HL-60/S4 treated with phorbol 12-myristate 13-acetate at 8.2 ng/mL for 4 days and 3 days (cell line): ENCODE results near the gene MXRA8.
"Not testable (repeated sequence)": the region's sequence is repeated elsewhere in the genome, so short reads cannot be mapped to it uniquely, and the experiment has no call there.

Experiments
- in situ Hi-C: fragments of 300-500 bp; cut with MboI; formaldehyde crosslinking; loops from 2 replicates; pipeline ENCODE4 v1.15.0; 2022; ENCODE audit warnings: low sequenced_read_pairs

MXRA8 gene

GRCh38 chr1:1324084-1324523 is 34.3 kb downstream of the MXRA8 start:
- in situ Hi-C loops: no loop called here

DNA sequence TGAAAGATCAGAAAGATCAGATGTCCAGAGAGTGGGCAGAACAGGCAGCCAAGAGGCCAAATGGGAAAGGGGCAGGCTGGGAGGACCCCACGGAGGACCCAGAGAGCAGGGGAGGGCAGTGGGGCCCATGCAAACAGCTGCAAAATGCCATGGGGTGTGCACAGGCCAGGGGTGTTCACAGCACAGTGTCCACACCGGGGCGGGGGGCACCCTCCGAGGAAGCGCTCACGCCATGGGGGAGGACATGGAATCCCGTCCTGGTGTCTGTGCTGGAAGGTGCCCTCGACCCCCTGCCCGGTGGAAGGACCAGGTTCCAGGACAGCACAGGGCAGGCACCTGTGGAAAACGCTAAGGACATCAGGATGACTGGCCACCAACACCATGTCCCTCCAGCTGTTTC is 35.4 kb downstream of the MXRA8 start:
- in situ Hi-C loops: no loop called here

- in situ Hi-C loops: no loop called here
These were observed 35.9 kb downstream of the MXRA8 start for GRCh38 chr1:1322418-1322817.

DNA sequence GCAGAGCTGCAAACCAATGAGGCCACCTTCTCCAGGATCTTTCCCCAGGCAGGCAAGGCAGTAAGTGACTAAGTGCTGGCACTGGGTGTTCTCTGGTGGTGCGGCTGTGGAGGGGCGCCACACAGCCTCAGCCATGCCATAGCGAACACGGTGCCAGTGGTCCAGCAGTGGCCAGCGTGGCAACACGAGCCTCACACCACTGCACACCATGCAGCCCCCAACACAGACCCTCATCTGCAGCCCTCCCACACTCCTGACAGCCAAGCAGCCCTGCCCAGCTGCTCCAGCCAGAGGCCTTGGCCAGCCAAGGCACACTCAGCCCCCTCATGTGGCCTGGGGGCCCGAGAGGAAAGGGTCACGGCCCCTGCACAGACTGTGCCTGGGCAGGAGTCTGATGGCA is 36.9 kb downstream of the MXRA8 start:
- in situ Hi-C loops: no loop called here

DNA sequence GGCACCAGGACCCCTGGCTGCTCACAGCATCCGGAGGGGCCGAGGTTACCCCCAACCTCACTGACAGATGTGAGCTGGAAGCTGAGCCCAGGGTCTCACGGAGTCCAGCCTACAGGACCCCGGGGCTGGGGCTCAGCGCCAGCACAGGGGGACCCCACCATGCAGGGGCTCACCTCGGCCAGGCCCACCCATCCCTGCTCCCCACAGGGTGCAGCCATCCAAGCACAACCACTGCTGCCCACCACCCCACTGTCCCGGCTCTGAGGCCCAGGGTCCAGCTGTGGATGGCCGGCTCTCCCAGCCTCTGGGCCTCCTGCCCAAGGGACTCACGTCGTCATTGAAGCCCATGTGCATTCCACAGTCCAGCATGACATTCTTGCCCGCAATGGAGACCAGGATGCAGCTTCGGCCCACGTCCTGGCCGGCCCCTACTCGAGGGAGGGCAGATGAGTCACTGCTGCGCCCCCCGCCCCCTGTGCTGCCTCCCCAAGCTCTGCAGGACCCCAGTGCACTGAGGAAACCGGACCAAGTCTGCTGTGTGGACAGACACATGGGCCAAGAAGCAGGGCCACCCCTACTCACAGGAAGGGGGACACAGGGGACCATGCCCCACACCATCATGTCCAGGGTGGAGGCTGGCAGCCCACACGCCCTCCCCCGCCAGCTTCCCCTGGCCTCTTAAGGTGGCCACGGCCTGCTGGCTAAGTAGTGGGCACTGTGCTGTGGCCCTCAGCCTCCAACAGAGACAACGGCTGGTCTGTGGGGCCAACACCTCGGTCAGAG is 37.5 kb downstream of the MXRA8 start:
- in situ Hi-C loops: no loop called here

DNA sequence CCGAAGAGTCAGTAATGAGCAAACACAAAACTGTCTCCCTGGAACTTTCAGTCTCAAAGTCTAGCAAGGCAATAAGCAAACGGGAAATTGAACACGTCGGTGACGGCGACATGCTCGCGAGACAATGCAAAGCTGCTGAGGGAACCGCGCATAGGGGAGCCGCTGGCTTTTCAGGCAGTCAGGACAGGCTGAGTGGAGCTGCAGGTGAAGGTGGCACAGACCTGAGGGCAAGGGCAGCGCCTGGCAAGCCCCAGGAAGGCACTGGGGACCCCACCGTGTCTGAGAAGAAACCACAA is 38.8 kb downstream of the MXRA8 start:
- in situ Hi-C loops: no loop called here

- in situ Hi-C loops: no loop called here
These were observed 39.3 kb downstream of the MXRA8 start for GRCh38 chr1:1318777-1319645.

DNA sequence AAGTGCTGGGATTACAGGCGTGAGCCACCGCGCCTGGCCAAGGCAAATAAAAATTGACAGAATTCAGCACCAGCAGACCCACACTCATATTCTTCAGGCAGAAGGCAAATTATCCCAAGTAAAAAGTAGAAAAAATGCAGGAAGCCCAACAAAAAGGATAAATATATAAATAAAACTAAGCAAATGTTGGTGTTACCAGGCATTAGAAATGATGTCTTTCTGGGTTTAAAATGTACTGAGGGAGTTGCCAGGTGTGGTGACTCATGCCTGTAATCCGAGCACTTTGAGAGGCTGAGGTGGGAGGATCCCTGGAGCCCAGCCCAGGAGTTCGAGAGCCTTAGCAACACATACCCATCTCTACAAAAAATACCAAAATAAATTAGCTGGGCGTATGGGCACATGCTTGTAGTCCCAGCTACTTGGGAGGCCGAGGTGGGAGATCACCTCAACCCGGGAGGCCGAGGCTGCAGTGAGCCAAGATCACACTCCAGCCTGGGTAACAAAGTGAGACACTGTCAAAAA is 40.2 kb downstream of the MXRA8 start:
- in situ Hi-C loops: no loop called here

GRCh38 chr1:1317420-1317819 is 40.9 kb downstream of the MXRA8 start:
- in situ Hi-C loops: no loop called here

GRCh38 chr1:1316199-1316598 is 42.2 kb downstream of the MXRA8 start:
- in situ Hi-C loops: not testable (repeated sequence)

DNA sequence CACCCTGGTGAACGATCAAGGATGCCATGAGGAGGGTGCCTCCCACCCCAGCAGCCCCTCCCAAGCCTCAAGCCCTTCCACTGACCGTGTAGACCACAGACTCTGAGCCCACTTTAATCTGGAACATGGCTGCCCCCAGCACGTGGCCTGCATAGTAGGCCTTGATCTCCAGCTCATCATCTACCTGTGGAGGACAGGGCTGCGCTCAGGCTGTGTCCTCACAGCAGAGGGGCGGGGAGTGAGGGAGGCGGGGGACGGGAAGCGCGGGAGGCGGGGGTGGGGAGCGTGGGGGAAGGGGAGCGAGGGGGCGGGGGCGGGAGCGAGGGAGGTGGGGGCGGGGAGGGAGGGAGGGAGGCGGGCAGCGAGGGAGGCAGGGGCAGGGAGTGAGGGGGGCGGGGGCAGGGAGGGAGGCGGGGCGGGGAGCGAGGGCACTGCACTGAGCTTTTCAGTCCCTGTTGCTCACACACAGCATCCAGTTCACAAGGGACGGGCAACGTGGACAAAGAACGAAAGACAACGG is 42.9 kb downstream of the MXRA8 start:
- in situ Hi-C loops: no loop called here

DNA sequence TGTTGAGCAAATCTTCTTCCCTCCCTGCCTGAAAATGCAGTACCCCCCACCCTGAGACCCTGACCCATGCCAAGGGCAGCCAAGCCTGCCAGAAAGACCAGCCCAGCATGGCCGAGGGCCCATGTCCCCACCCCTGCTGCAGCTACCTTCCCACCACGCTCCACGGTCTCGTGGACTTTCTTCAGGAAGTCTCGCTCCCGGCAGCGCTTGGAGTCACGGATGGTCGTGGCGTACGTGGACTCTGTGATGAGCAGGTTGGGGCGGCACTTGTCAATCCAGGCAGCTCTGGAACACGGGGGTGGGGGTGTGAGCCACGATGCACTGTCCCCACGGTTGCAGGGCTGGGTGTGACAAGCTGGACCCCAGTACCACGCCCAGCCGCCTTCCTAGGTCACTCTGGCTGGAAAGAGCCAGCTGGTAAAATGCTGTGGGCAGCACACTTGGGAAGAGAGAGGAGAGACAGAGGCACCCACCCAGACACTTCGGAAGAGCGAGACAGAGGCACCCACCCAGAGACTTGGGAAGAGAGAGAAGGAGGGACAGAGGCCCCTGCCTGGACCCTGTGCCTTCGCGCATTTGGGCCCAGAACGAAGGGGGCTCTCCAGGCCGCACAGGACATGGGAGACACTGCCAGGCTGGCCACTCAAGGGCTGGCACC is 43.5 kb downstream of the MXRA8 start:
- in situ Hi-C loops: no loop called here

DNA sequence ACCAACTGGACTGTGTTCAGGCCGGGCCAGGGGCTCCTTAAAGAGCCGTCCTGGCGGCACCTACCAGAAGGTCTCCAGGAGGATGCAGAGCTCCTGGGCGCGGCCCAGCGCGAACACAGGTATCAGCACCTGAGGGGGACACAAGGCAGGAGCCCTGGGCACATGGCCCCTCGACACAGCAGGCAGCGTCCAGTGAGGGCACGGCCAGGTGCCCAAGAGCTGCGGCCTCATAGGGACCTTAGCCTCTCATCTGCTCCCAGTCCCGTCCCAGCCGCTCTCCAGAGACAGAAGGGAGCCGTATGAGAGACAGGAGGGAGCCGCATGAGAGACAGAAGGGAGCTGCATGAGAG is 44.1 kb downstream of the MXRA8 start:
- in situ Hi-C loops: no loop called here

DNA sequence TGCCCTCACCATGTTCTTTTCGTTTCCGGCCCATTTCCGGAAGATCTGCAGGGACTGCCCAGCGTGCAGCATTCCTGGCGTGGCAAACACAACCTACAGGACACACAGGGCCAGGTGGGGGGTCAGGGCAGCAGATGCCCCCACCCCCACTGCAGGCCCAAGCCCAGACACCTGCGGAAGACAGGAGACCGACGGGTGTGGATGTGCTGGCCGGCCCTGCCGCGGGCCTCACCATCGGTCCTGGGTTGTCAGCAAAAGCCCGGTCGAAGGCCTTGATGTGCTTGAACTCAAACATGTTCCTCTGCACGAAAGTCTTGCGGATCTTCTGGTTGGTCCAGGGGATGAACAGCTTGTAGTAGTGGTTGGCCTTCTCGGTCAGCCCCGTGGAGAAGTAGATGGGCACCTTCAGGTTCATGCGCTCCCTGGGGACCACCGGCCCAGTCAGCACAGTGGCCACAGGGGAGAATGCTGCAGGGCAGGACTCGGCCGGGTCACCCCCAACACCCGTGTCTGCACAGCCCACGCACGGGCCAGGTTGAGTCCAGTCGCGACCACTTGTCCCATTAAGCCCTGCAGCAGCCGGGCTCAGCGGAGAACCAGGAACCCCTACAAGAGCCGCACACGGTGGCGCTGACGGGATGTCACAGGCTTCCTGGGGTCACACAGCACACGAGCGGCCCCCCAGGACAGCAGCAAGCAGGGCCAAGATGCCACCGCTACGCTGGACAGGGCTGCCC is 44.7 kb downstream of the MXRA8 start:
- in situ Hi-C loops: no loop called here

DNA sequence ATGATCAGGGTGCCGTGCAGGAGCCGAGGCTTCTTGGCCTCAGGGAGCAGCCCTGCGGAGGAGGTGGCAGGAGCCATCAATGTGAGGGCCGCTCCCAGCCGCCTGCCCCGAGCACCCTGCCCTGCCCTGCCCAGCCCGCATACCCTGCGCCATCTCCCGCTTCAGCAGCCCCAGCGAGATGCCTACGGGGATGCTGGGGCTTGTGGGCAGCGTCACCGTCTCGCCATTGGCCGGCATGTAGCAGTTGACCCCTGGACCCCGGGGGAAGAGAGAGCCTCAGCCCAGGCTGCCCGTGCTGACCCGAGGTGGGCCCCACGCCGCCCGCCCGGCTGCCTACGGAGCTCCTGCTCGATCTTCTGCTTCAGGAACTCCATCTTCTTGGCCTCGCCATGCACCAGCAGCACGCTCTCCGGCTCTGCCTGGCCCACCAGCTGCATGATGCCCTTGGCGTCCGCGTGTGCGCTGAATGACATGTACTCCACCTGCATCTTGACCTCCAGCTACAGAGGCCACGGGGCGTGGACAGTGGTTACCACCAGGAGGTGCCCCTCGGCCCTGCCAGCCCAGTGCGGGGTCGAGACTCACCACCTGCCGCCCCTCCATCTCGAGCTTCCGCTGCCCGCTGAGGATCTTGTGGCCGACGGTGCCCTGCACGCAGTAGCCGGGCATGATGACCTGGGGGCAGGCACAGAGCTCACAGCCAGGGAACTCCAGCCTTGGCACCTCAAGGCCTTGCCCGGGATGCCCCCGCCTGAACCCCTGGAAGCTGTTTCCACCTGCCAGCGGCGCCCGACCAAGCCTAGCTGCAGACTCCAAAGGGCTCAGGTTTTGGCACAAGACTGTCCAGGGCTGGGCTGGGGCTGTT is 45.7 kb downstream of the MXRA8 start:
- in situ Hi-C loops: no loop called here

DNA sequence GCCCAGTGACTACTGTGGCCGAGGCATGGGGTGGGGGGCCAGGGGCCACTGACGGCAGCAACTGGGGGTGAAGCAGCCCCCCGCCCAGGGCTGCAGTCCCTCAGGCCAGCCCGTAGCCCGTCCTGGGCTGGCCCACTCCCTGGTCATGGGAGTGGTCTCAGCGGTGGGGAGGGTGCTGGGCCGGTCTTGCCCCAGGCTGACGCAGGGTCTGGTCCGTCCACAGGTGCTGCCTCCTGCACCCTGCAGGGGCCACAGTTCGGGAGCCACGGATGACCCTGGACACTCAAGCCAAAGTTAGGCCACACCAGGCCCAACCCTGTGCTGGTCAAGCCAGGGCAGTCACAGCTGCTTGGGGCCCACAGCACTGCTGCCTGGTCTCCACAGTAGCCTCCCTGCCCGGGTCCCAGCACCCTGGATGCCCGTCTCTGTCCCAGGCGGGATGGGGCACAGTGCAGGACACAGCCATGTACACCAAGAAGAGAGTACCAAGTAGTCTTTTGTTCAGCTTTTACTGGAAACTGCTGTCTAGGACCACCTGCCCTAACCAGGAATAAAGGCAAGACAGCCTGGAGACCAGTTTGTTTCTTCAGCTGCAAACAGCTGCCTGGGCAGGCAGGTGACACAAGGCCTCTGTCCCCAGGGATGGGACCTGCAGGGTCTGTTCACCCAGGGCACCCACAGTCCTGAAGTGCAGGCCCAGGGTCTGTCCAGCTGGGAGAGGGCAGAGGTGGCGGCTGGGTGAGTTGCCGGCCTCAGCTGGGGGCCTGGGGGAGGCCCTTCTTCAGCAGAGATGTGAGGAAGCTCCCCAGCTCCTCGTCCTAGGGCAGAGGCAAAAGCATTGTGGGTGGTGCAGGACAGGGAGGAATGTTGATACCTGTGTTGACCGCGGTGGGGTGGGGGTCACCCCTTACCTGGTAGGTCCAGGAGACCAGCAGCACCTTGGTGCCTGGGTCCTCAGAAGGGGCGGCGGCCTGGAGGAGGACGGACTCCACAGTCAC is 46.9 kb downstream of the MXRA8 start:
- in situ Hi-C loops: no loop called here

DNA sequence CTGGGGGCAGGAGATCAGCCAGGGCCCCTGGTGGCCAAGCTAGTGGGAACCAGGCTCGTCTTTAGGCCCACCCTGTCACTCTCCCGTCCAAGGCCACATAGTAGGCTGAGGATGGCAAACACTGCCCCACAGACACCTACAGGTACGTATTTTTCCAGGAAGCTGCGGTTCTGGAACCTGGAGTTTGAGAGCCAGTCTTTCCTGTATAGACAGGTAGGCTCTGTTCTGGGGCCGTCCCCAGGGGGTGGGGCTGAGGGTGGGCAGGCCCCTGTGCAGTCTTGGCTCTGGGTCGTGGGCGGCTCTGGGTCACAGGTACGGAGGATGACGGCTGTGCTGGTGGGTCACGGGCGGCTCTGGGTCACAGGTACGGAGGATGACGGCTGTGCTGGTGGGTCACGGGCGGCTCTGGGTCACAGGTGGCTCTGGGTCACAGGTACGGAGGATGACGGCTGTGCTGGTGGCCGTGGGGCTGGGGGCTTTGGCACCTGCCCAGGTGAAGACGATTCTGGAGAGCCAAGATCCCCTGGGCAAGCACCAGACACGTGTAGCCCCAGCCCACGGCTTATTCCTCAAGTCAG is 47.8 kb downstream of the MXRA8 start:
- in situ Hi-C loops: no loop called here

- in situ Hi-C loops: no loop called here
These were observed 48.3 kb downstream of the MXRA8 start for GRCh38 chr1:1310109-1310385.
